DMS153 treated with DMSO at 0.1 percent for 48 hours (cell line): ENCODE measurements around the gene SLC27A4.

Experiments
- DNase-seq: peaks from one replicate; lab custom pipeline; 2025; ENCODE audit not compliant: unreplicated experiment; lab: John Stamatoyannopoulos, UW

Gene SLC27A4

DNA sequence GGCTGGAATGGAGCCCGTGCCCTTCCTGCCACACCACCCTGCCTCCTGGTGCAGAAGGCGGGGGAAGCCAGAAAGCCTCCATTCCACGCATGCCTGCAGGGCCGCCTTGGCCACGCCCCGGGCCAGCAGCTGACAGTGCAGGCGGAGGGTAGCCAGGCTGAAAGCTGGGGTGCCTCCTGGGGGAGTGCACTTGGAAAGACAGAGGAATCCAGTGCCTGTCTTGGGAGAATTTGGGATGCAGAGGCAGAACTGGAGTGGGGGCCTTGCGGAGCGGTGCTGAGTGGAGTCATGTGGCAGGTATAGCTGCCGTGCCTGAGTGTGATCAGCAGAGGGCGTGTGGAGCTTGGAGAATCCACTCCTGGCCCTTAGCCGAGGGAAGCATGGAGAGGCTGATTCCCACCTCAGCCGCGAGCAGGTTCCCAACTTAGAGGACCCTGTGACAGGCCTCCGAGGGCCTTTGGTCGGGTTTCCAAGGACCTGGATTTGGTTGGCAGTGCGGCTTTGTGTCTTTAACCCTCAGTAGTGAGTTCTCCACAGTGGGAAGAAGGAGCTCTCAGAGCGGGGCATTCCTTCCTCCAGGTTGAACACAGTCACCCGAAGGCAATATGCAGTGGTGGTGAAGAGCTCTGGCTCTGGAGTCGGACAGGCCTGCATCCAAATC, 21.8 kb downstream of the SLC27A4 start:
- DNase-seq, result peak; percentile 48

- no peak for DNase-seq
These were observed 22.4 kb downstream of the SLC27A4 start for GRCh38 chr9:128362774-128363173.

- no peak for DNase-seq
These were observed 25.2 kb downstream of the SLC27A4 start for GRCh38 chr9:128365525-128365924.

GRCh38 chr9:128369024-128369706, 28.8 kb downstream of the SLC27A4 start:
- DNase-seq, result no peak

- no peak for DNase-seq
These were observed 30.0 kb downstream of the SLC27A4 start for GRCh38 chr9:128370367-128370751.

DNA sequence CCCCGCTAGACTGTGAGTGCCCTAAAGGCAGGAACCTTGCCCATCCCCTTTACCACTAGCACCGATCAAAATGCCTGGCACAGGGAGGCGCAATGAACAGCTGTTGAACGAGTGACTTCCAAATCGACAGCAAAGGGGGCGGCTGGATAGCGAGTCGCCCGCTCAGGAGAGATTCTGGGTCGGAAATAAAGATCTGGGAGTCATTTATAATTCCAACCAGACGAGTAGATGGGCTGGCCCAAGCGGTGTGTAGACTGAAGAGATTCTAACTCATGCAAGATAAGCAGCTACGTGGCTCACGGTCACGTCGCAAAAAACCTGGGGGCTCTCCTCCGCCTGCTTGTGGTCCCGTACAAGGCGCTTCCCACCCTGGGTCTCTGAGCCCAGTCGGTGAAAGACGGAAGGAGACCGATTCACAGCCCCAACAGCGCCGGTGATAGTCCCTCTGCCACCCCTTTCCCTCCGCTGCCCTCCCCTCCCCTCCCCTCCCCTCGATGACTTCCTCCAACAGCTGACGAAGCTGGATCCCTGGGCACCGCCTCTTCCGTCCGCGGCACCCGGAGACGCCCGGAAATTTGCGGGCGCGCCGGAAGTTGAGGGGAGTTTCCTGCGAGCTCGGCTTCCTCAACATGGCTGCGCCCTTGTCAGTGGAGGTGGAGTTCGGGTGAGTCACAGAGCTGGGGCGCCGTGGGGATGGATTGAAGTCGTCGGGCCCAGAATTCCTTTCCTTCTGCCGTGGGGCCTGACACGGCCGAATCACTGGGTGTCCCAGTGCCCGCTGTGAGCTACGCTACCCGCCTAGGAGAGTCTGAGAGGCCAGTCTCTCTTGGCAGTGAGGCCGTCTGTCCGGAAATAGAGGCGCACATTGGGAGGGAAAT, 30.7 kb downstream of the SLC27A4 start, which contains the start of gene URM1:
Gene URM1, plus strand, starts transcription at position 623 of the 878 bp plus-strand sequence. Its CDS starts 7 bp downstream, at position 630.
- peak; percentile 92 for DNase-seq

GRCh38 chr9:128371630-128372117, 31.3 kb downstream of the SLC27A4 start:
- DNase-seq, result no peak

GRCh38 chr9:128372188-128372641, 31.9 kb downstream of the SLC27A4 start:
- DNase-seq, result no peak

GRCh38 chr9:128372784-128373183, 32.5 kb downstream of the SLC27A4 start:
- no peak for DNase-seq

GRCh38 chr9:128374221-128374675, 33.9 kb downstream of the SLC27A4 start:
- no peak for DNase-seq

DNA sequence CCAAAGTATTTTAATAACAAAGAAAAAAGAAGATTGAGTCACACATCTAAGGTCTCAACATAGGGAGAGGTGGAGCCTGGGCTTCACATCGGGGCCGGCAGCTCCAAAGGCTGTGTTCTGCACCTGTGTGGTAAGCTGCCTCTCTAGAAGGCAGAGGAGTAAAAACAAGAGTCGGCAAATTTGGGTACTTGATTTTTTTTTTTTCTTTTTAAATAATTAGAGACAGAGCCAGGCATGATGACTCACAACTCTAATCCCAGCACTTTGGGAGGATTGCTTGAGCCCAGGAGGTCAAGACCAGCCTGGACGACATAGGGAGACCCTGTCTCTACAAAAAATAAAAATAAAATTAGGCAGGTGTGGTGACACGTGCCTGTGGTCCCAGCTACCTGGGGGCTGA, 35.5 kb downstream of the SLC27A4 start:
- DNase-seq, result no peak

DNA sequence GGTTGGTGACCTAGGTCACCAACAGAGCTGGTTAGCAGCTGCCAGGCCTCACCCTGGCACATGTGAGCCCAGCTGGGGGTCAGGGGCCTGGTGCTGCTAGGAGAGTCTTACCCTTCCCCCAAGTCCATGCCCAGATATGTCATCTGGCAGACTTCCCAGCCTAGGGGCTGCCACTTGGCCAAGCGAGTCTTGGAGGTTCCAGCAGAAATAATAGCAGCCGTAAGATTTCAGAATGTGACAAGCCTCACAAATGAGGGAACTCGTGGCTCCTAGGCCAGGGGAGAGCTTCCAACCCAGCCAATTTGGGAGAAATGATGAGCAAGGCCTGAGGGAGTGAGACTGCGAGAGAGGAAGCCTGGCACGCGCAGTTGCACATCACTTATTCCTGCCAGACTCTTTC, 41.9 kb downstream of the SLC27A4 start:
- no peak for DNase-seq

GRCh38 chr9:128383007-128383753, 42.9 kb downstream of the SLC27A4 start:
- no peak for DNase-seq

DNA sequence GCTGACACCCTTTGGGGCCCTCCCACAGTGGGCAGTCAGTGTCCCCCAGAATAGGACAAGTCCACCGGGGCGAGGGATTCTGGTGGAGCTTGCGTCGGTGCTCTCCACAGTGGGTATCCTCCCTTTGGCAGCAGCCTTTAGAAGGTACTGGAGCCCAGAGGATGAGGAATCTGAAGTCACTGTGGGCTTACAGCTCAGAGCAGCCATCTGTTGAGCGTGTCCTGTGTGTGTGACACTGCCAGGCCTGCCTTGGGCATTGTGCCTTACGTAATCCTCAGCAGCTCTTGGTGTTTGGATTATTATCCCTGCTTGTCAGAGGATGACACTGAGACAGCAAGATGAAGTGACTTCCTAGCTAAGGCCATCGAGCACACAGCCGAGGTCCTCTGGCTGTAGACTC, 43.5 kb downstream of the SLC27A4 start:
- no peak for DNase-seq

- DNase-seq, result no peak
These were observed 44.6 kb downstream of the SLC27A4 start for GRCh38 chr9:128384801-128385495.

DNA sequence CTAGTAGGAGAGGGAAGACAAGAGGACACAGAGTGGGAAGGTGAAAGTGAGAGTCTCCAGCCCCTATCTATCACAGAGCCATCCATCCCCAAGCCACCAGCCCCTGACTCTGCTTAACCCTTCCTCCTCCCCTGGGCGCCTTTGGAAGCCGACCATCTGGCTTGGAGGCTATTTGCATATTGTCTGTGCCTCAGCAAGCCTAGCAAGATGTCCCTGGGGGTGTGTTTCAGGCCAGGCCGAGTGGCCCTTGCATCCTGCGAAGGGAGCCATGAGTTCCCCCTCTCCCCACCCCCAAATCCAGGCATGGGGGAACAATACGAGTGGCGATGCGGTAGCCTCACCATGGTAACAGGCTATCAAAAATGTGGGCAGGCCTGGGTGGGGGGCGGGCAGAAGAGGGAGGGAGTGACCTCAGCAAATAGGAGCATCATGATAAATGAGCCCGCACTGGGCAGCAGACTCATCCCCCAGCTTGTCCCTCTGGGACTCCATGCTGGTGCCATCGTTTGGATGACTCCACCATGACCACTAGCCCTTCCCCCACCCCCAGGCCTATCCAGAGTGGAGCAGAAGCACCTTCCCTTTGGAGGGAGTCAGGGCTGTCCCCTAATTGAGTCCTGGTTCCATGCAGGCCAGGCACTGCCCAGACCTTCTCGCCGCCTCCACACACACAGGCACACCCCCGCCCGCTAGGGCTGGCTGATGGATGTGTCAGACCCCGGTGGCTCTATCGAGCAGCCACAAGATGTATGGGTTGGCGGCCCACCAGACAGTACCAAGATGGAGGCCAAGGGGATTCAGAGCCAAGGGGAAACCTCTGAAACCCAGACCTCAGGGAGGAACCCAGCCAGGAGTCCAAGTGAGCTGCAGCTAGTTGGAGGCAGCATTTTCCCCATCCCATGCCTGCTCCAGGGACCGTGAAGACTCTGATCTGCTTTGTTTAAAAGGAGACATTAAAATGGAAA, 45.5 kb downstream of the SLC27A4 start:
- no peak for DNase-seq

- no peak for DNase-seq
These were observed 47.8 kb downstream of the SLC27A4 start for GRCh38 chr9:128388150-128388549.

- DNase-seq, result no peak
These were observed 49.2 kb downstream of the SLC27A4 start for GRCh38 chr9:128389395-128390149.
